ELR (cell line): ENCODE measurements around the gene HTR3E.

Source experiments
- DNase-seq: peaks from one replicate; pipeline ENCODE4 v3.0.0-alpha.2; 2015; ENCODE audit warnings: low read depth

The HTR3E gene

GRCh38 chr3:184156522-184156955, 59.7 kb downstream of the HTR3E start:
- DNase-seq: peak; percentile 55
